ENCODE results near the gene DCP1A.
"Not testable (repeated sequence)": the region's sequence is repeated elsewhere in the genome, so short reads cannot be mapped to it uniquely, and the experiment has no call there.

DCP1A gene

GRCh38 chr3:53261712-53262111, 85.6 kb downstream of the DCP1A start:
- no peak for DNase-seq

DNA sequence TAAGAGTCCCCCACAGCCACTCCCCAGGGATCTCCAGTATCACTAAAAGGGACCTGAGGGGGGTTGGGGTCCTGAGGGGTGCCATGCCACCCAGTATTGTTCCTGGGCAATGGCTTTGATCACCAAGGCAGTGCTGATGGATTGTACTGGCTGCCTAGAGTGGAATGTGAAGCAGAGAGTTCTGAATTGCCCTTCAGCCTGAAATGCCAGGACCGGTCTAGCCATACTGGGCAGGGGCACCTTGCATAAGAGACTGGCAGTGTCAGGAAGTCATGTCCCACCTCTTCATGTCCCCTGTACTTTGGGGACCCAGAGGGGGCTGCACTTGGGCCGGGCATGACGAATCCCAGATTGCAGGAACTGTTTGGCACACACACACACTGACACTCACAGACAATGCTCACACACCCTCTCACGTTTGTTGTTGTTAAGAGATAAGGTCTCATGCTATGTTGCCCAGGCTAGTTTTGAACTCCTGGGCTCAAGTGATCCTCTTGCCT, 87.0 kb downstream of the DCP1A start:
- no peak for DNase-seq

- DNase-seq, result no peak
Observed at GRCh38 chr3:53259427-53260259, 87.7 kb downstream of the DCP1A start.

DNA sequence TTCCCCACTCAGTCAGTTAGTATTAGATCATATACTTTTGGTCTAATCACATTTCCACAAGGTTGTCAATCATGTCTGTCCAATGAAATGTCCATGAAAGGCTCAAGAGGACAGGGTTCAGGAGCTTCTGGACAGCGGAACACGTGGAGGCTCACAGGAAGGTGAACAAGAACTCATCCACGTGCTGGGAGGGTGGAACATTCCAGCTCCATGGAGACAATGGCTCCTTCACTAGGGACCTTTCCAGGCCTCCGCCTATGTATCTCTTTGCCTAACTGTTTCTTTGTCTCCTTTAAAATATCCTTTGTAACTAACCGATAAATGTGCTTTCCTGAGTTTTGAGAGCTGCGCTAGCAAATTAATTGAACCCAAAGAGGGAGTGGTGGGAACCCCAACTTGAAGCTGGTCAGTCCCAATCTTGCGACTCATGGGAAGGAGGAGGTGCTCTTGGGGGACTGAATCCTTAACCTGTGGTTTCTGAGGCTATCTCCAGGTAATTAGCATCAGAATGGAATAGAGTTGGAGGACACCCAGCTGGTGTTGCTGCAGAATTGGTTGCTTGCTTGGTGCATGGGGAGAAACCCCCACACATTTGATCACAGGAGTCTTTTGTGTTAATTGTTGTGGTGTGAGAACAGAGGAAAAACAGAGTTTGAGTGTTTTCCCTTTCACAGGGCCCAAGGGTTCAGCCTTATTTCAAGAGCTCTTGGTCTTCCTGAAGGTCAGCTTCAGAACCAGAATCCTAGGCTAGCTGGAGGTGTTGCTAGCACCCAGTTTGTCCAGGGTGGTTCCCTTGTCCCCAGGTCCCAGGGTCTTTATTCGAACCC, 88.5 kb downstream of the DCP1A start:
- no peak for DNase-seq

DNA sequence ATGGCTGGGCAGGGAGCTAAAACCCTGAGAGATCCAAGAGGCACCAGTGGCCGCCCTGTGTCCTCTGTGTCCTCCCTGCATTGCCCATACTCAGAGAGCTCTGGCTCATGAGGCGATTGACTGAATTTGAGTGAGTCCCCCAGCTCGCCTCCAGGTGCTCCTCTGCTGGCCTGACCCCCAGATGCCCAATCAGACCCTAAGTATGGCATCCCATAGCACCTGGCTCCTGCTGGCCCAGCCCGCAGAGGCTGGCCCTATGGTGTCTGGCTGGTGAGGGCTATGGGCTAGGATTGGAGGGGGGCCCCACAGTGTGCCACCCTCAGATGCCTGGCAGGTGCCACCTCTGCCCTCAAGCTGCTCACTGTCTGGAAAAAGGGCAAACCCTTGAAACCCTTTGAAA, 89.9 kb downstream of the DCP1A start:
- no peak for DNase-seq

GRCh38 chr3:53256704-53257055, 90.7 kb downstream of the DCP1A start:
- DNase-seq, result no peak

DNA sequence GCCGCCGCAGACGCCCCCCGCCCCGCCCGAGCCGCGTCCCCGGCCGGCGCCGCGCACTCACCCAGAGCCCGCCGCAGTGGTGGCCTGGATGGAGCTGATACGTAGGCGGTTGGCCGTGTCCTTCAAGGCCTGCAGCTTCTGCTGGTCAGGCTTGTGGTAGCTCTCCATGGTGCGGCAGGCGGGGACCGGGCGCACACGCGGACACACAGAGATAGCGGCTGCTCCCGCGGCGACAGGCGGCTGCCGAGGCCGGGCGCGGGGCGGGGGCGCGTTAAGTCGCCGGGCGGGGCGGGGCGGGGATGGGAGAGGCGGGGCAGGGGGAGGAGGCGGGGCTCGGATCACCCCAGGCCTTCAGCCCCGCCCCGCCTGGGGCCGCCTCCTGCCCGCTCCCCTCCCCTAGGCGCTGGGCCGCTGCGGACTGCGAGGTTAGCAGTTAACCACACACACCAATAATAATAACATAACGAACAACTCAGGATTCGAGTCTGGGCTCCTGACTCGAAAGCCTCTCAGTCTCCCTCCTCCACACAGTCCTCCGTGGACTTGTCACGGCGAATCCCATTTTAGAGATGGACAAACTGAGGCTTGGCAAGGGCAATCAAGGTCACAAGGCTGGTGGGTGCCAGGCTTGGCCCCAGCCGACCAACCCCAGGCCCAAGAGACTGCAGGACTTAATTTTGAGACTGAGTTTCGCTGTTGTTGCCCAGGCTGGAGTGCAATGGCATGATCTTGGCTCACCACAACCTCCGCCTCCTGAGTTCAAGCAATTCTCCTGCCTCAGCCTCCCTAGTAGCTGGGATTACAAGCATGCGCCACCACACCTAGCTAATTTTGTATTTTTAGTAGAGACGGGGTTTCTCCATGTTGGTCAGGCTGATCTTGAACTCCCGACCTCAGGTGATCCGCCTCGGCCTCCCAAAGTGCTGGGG, 91.3 kb downstream of the DCP1A start, which contains the start of gene TKT:
Gene TKT, minus strand, starts transcription at position 248 of the 929 bp plus-strand sequence. Its CDS starts 80 bp downstream, at position 168.
- peak; percentile 23 for DNase-seq

DNA sequence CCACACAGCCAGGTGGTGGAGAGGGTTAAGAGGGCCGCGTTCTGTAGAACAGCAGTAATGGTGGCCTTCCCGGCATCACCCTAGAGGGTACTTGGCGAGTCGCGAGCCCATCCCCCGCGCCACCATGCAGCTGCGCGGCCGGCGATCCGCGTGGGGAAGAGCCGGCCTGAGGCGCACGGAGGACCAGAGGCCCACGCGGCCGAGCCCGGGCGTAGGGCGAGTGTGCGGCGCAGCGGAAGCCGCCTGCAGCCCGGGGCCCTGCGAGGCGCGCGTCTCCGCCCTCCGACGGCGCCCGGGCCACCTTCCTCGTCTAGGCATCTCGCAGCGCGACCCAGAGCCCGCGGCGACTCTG, 91.9 kb downstream of the DCP1A start:
- DNase-seq, result no peak

GRCh38 chr3:53254509-53255422, 92.6 kb downstream of the DCP1A start:
- DNase-seq, result no peak

DNA sequence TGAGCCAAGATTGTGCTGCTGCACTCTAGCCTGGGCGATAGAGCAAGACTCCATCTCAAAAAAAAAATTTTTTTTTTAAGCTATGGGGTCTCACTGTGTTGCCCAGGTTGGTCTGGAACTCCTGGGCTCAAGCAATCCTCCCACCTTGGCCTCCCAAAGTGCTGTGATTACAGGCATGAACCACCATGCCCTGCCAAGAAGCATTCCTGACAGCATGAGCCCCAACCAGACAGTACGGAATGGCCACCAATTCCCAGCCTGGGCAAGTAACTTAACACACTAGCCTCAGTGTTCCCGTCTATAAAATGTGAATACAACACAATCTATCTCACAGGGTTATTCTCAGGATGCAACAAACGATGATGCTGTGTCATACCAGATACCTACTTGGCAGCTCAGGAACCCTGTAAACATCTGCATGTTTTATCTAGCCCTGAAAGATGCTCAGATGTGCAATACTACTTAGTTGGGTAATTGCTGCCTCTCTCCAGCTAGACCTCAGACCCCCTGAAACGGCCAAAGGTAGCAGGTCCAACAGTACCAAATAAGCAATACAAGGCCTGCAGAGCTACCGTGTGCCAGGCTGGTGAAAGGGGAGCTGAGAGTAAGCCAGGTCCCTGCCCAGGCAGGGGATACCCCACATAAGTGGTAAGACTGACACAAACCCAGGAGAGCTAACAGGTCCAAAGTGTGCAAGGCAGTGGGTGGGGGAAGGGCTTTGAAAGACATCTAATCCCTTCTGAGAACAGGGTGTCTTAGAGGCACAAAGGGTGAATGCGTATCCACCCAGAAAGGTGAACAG, 93.4 kb downstream of the DCP1A start:
- no peak for DNase-seq

- DNase-seq, result not testable (repeated sequence)
Observed at GRCh38 chr3:53252947-53253322, 94.4 kb downstream of the DCP1A start.

DNA sequence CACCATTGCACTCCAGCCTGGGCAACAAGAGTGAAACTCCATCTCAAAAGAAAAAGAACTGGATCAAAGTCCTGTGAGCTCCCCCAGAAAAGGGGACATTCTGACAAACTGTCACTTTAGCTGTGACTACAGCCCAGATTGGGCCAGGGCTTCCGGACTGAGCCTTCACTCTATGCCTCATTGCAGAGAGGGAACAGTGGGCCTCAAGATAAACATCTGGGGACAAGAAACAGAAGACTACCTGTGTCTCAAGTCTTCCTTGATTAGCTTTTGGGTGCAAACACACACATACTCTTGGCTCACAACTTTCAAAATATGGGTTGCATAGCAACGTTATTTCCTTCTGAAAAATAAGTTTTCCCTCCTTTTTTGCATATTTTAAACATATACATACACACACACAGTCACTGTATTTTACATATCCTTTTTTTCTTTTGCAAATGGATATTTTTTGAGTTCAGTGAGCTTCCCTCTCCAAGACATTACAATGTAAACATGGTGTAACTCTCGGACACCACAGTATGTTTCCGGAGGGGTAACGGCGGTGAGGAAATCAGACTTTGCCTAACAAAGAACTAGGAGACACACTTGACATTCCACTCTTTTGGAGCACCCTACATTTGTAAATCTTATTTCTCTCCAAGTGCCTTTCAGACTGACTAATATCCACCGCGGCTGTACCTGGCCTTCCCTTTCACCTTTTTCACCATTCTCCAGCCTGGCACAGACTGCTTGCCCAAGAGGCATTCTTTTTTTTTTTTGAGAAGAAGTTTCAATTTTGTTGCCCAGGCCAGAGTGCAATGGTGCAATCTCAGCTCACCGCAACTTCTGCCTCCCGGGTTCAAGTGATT, 95.0 kb downstream of the DCP1A start:
- no peak for DNase-seq

DNA sequence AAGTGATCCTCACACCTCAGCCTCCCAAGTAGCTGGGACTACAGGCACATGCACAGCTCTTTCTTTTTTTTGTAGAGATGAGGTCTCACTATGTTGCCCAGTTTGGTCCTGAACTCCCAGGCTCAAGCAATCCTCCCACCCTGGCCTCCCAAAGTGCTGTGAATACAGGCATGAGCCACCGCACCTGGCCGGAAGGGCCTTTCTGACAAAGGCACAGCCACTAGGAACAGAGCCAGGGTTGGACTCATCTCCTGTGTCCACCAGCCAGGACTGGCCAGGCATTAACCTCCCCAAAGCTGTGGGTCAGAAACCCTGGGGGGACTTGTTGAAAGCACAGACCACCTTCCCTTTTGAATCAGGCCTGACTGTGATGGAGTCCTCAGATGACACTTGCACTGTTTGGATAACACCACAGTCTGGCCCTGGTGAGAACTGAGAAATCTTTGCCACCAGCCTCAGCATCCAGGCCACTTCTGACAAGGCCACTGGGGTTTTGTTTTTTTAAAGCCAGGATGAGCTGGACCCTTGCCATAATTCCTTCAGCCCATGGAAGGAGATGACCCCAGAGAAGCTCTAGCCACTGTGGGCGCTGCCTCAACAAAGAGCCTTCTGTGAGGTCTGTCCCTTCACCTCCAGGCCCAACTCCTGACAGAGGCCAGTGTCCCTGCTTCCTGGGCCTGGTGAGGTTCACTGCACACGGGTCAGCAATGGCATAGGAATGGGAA, 96.3 kb downstream of the DCP1A start:
- DNase-seq, result no peak

GRCh38 chr3:53250453-53250852, 96.9 kb downstream of the DCP1A start:
- no peak for DNase-seq

DNA sequence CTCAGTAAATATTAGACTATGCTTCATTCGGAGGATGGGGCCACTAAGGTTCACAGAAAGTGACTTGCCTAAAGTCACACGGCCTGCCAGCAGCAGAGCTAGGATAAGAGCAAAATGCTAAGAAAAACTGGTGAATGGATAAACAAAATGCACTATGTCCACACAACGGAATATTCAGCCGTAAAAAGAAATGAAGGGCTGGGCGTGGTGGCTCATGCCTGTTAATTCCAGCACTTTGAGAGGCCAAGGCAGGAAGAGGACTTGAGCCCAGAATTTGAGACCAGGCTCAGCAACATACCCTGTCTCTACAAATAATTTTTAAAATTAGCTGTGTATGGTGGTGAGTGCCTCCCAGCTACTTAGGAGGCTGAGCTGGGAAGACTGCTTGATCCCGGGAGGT, 99.2 kb downstream of the DCP1A start:
- DNase-seq, result no peak

GRCh38 chr3:53247619-53248018, 99.7 kb downstream of the DCP1A start:
- DNase-seq, result no peak

DNA sequence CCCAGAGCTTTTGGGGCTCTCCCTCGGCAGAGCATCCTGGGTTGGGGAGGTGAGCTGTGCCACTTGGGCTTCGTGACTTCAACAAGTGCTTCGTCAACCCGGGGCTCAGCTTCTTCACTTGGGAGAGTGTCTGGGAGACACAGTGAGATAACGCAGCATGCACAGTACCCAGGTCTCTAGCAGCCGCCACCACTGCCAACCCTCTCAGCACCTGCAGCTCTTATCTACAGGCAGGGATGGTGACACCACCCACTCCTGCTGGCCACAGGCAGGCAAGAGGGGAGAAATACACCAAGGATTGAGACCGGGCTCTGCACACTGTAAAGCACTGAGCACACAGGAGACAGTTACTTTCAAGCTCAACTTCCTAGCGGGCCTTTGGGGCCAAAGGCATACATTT, 103.1 kb downstream of the DCP1A start:
- DNase-seq, result no peak

GRCh38 chr3:53243785-53244184, 103.6 kb downstream of the DCP1A start:
- no peak for DNase-seq

GRCh38 chr3:53243165-53243564, 104.2 kb downstream of the DCP1A start:
- DNase-seq, result no peak

Data from NCI-H1436 treated with DMSO at 0.1 percent for 48 hours (cell line).